HG02981 (cell line): ENCODE measurements around the gene TOP3A.

Experiments
- ATAC-seq: cut with Tn5 transposase; IDR thresholded peaks from one replicate; pipeline ENCODE4 v1.9.1; 2021; ENCODE audit warnings: mild to moderate bottlenecking, moderate library complexity; ENCODE audit not compliant: unreplicated experiment

TOP3A gene

DNA sequence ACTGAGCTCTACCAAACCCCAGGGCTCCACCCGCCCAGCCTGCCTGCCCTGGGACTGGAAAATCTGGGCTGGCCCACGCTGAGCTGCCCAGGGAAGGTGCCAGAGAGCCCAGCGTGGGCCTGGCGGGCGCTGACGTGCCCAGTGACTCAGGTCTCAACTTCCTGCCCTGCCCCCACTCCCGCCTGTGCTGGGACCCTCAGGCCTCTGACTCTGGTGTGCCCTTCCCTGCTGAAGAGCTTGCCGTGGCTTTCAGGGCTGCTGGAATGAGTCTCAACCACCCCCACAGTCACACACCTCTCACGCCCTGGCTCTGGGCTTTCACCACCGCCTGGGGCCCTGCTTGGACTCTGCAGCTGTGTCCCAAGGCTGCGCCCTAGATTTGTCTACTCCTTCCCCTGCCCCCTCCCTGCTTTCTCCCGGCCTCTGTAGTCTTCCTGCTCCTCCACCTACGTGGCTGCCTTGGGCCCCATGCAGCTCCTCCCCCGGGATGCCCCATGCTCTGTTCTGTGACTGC, 79.0 kb downstream of the TOP3A start:
- ATAC-seq: no peak

DNA sequence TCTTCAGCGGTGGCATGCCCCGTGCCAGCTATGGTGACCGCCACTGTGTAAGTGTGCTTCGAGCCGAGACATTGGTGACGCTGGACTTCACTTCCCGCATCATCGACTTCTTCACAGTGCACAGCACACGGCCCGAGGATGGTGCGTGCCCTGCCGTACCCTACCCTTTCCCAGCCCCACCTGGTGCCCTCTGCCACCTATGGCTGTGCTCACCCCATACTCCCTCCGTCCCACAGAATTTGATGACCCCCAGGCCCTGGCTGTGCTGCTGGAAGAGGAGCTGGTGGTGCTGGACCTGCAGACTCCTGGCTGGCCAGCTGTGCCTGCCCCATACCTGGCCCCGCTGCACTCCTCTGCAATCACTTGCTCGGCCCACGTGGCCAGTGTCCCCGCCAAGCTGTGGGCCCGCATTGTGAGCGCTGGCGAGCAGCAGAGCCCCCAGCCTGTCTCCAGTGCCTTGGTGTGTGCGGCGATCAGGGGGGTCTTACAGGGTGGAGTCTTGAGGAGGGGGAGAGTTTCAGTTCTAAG, 79.9 kb downstream of the TOP3A start:
- ATAC-seq: no peak

DNA sequence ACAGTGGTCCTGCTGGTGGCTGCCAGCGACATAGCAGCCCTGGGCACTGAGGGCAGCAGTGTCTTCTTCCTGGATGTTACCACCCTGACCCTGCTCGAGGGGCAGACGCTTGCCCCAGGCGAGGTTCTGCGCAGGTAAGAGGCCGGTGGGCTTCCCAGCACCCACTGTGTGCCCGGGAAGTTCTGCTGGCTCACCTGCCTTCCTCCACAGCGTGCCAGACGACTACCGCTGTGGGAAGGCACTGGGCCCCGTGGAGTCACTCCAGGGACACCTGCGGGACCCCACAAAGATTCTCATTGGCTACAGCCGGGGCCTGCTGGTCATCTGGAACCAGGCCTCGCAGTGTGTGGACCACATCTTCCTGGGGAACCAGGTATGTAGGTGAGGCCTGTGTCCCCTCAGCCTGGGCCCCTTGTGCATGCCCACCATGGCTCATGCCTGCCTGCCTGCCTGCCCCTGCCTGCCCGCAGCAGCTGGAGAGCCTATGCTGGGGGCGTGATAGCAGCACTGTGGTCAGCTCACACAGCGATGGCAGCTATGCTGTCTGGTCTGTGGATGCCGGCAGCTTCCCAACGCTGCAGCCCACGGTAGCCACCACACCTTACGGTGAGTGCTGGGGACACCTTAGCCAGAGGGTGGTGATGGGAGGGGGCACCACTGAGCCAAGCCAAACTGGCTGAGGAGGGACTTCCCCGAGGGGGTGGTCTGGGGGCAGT, 80.8 kb downstream of the TOP3A start:
- no peak for ATAC-seq

- ATAC-seq: no peak
These were observed 83.6 kb downstream of the TOP3A start for GRCh38 chr17:18231164-18231563.

DNA sequence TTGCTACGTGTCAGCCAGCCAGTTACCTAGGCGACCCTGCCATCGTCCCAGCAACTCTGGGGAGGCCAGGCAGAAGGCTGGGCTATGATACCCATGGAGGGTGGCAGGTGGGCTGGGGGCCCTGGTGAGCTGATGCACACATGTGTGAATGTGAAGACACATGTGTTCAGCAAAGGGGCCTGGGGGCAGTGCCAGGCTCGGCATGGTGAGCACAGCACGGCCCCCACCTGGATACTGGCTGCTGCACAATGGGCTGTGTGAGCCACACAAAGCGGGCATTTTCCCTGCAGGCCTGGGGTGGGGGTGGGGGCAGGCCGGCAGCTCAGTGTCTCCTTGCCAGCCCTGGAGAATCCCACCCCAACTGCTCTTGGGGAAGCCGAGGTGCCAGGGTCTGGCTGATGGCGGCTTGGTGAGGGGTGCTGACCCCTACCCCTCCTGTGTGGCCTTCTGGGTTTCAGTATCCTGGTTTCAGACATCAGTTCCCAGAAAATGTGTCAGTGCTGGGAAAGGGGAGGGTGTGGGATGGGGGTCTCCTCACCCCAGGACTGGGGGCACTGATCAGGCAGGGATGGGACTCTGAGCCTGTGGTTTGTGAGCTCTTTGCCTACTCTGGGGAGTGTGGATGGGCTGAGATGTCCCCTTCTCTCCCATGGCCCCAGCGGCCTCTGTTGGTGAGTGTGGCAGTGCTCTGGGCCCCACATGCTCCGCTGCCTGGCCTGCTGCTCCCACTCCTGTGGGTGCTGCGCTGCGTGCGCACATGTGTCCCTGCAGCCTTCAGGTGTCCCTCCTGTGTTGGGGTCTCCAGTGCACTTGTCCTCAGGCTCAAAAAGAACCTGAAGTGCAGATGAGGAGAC, 84.3 kb downstream of the TOP3A start:
- ATAC-seq: no peak

GRCh38 chr17:18229771-18230170, 85.0 kb downstream of the TOP3A start:
- no peak for ATAC-seq

GRCh38 chr17:18229254-18229653, 85.5 kb downstream of the TOP3A start:
- ATAC-seq: no peak

- ATAC-seq: no peak
These were observed 86.6 kb downstream of the TOP3A start for GRCh38 chr17:18228176-18228682.

DNA sequence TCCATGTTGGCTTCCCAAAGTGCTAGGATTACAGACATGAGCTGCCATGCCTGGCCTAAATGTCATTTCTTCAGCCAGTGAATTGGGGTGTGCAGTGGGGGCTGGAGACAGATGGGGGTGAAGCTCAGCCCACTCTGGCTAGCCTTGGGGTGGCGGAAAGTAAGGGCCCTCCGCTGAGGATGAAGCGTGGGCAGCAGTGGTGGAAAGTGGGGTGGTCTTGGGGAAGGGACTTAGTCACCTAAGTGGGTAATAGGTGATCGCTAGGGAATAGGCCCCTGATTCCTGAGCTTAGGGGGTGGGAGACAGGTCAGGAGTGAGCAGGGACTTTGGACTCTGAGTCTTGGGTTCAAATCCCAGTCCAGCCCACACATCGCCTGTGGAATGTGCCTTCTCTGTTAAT, 87.2 kb downstream of the TOP3A start:
- ATAC-seq: no peak

- no peak for ATAC-seq
These were observed 88.4 kb downstream of the TOP3A start for GRCh38 chr17:18226284-18226945.

GRCh38 chr17:18225642-18226283, 89.0 kb downstream of the TOP3A start:
- peak; percentile 17 for ATAC-seq

- peak; percentile 93 for ATAC-seq
These were observed 89.6 kb downstream of the TOP3A start, which contains the start of gene LLGL1 for GRCh38 chr17:18225121-18225641. Gene LLGL1 (plus strand): TSS chr17:18225635. CDS start chr17:18225683, 48 bp downstream.

DNA sequence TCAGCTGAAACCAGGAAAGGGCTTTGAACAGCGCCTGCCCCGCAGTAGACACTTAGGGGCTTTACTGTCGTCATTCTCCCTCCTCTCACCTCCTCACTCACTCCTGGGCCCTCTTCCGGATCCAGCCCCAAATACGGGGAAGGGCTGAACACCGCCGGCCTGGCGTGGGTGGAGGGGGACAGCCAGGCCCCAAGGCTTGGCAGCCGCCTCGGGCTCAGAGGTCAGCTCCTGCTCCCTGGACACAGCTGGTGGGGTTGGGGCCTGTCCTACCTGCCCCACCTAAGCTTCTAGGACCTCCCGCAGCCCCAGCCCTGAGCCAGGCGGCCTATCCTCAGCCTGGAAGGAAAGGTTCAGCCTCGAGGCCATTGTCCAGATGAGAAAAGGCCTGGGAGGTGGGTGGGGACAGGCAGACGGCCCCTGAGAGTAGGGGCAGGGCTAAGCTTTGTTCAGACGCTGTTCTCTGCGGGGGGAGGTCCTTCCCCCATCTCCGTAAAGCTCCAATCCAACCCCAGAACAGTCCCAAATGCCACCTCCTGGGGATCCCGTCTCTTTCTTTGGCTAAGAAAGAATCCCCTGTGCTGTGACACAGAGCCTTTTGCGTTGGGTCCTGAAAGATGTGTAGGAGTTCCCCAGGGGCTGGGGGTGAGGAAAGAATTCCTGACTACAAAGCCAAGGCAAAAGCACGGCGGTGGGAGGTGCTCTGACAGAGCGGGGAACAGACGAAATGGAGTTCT, 90.2 kb downstream of the TOP3A start:
- no peak for ATAC-seq

DNA sequence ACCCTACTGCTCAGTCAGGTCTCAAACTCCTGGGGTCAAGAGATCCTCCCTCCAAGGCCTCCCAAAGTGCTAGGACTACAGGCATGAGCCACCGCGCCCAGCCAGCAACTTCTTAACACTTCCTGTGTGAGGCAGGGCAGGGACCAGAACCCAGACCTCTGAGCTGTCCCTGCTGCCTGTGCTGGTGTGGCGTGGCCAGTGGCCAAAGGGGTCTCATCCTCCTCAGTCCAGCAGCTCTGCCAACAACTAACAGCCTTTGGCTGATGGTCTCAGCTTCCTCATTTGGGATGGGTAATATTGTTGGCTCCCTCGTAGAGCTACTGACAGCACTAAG, 90.8 kb downstream of the TOP3A start:
- no peak for ATAC-seq
